Activated naive CD8-positive, alpha-beta T cell treated with anti-CD3 and anti-CD28 coated beads for 36 hours (primary cell): Measurements from ENCODE around the gene AMDHD1. TPM values are rescaled to one million over a fixed set of nuclear protein-coding genes. Genes with fewer than 3 reads are reported as not detected.

Experiments used
- DNase-seq: peaks from one replicate; pipeline ENCODE4 v3.0.0; 2021
- H3K27ac Mint-ChIP-seq: one replicate; pipeline ENCODE4 v1.8.0; 2022; ENCODE audit warnings: mild to moderate bottlenecking, moderate library complexity, mixed read lengths
- H3K27me3 Mint-ChIP-seq: one replicate; pipeline ENCODE4 v1.8.0; 2022; ENCODE audit warnings: mild to moderate bottlenecking, mixed read lengths
- H3K36me3 Mint-ChIP-seq: one replicate; pipeline ENCODE4 v1.8.0; 2021; ENCODE audit warnings: mild to moderate bottlenecking, mixed read lengths
- H3K4me1 Mint-ChIP-seq: one replicate; pipeline ENCODE4 v1.8.0; 2021; ENCODE audit warnings: mixed read lengths
- H3K4me3 Mint-ChIP-seq: one replicate; pipeline ENCODE4 v1.8.0; 2022; ENCODE audit warnings: mild to moderate bottlenecking, moderate library complexity, mixed read lengths
- H3K9me3 Mint-ChIP-seq: one replicate; pipeline ENCODE4 v1.8.0; 2022; ENCODE audit warnings: mixed read lengths
- total RNA-seq, 2 experiments: library from RNA; stranded (reverse); gene quantifications; one replicate each; pipeline ENCODE4 v1.2.3, GENCODE V29; 2021

Gene AMDHD1
- total RNA-seq, 2 experiments from 2014 or later = 1.4 to 1.5 TPM

DNA sequence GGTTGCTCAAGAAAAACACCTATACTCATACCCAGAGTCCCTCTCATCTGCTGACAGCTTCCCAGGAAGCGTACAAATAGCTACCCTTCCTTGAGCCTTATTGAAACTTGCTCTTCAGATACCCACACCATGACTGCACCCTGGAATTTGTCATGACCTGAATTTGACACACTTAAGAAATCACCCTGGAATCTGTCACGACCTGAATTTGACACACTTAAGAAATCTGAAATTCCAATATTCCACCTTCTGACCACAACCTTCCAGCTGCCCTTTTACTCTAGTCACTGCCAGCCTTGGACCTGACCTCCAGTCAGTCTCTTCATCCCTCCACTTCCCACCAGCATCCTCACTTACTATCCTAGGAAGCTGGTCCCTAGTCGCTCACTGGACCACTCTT lies 54.1 kb downstream of the AMDHD1 start:
- H3K9me3 Mint-ChIP-seq = no peaks in the 10 kb centered on the region
- H3K27ac Mint-ChIP-seq = no peak overlapping the region
- H3K4me3 Mint-ChIP-seq = no peak overlapping the region
- H3K36me3 Mint-ChIP-seq = peaks cover 2% of the 10 kb centered on the region
- no peak for DNase-seq
- H3K27me3 Mint-ChIP-seq = no peaks in the 10 kb centered on the region
- peaks cover 7% of the 10 kb centered on the region for H3K4me1 Mint-ChIP-seq

DNA sequence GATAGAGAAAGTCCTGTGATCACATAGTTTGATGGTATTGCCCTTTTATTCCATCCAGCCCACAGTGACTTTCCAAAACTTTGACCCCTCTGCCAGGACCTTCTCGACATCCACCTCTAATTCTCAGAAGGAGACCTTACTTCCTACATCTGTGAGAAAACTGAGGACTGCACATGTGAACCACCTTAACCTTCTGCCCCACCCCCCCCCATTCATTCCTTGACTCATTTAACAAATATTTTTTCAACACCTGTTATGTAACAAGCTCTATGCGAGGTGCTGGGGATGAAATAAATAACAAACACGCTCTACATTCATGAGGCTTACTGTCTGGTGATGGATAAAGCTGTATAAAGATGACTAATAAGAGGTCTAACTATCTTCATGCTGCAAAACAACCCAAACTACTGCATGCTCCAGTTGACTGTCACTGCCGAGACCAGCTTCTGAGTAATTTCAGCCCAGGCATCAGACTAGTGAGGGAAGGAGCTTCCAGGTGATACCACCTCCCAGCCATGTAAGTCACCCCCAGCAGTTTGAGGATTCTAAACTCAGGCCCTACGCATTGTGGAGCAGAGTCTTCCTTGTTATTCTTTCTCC lies 54.9 kb downstream of the AMDHD1 start:
- Mint-ChIP-seq H3K4me1 (peaks cover 7% of the 10 kb centered on the region), H3K9me3 (no peaks in the 10 kb centered on the region), H3K4me3 (no peak overlapping the region), H3K27ac (no peak overlapping the region), H3K27me3 (no peaks in the 10 kb centered on the region), H3K36me3 (peaks cover 4% of the 10 kb centered on the region)
- no peak for DNase-seq

DNA sequence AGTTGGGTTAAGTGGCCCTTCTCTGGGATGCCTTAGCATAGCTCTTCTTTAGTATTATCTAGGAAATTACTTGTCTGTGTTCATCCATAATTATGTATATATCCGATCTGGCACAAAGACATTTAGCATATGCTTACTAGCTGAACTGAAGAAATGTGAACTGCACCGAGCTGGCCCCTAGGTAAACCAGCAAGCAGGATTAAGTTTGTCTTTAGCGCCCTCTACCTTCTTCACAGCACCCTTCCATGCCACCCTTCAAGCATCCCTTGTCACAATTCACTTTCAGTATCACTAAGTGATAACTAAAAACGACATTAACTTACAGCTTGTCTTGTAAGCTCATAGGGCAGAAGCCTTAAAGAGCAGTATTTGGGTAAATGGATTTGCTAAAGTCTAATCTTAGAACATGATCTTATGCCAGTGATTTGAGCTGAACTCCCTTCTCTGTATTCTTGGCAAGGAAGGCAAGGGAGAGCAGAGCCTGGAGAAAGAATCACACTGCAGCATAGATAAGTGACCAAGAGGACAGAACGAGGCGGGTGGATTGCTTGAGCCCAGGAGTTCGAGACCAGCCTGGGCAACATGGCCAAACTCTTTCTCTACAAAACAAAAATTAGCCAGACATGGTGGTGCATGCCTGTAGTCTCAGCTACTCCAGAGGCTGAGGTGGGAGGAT lies 55.6 kb downstream of the AMDHD1 start:
- Mint-ChIP-seq H3K27ac (peak overlapping the region; percentile 12), H3K4me1 (peaks cover 7% of the 10 kb centered on the region), H3K4me3 (no peak overlapping the region), H3K9me3 (no peaks in the 10 kb centered on the region), H3K27me3 (no peaks in the 10 kb centered on the region), H3K36me3 (peaks cover 4% of the 10 kb centered on the region)
- DNase-seq = peak; percentile 30

DNA sequence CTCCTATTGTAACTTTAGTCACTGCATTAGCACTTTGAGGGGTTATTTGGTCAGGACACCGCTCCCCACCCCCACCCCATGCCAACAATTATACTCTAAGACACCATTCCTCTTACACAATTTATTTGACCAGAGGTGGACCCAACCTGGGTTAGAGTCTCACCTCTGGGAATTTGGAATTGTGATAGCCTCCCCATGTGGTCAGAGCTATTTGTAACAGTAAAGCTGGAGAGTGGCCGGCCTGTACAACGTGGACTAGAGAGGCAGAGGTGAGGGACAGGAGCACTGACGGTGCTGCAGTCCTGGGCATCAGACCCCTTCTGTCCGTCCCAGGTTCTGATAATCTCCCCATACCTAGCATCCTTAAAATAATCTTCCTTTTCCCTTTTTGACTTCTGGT lies 56.4 kb downstream of the AMDHD1 start:
- Mint-ChIP-seq H3K27ac (no peak overlapping the region), H3K9me3 (no peaks in the 10 kb centered on the region), H3K4me3 (no peak overlapping the region), H3K27me3 (no peaks in the 10 kb centered on the region), H3K4me1 (peaks cover 7% of the 10 kb centered on the region), H3K36me3 (peaks cover 4% of the 10 kb centered on the region)
- no peak for DNase-seq

DNA sequence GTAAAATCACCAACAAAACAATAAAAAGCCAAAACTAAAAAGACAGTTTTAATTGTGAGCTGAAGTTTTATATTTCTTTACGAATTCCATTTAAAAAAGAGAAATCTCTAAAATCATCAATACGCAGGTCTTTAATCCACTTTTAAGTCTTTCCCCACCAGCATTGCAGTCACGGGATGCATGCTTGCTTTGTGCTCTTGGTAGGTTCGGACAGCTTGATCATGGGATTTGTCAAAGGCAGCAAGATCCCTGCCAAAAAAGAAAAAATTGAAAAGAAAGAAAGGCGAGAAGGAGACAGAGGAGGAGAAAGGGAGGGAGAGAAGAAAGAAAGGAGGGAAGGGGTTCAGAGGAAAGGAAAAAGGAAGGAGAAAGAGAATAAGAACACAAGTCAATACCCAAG lies 57.7 kb downstream of the AMDHD1 start:
- Mint-ChIP-seq H3K9me3 (no peaks in the 10 kb centered on the region), H3K27me3 (no peaks in the 10 kb centered on the region), H3K36me3 (peaks cover 9% of the 10 kb centered on the region), H3K4me3 (no peak overlapping the region), H3K27ac (peak overlapping the region; percentile 14), H3K4me1 (peaks cover 7% of the 10 kb centered on the region)
- no peak for DNase-seq

DNA sequence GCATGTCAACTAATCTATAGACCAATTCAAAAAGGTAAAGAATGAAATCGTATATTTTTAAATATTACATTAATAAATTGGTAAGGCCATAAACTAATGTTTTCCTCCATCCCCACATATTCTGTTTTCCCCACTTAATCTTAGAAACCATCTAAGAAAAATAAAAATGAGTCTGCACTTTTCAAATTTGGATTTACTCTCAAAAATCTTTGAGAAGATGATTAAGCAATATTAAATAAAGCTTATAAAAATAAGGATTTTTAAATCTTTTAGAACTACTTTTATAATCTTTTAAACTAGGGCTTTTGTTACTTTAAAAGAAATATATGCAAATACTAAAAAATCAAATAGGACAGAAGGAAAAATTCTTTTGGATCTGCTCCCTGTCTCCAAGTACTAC lies 63.6 kb downstream of the AMDHD1 start:
- Mint-ChIP-seq H3K4me3 (no peak overlapping the region), H3K27me3 (no peaks in the 10 kb centered on the region), H3K4me1 (no peaks in the 10 kb centered on the region), H3K36me3 (peaks cover 9% of the 10 kb centered on the region), H3K27ac (no peak overlapping the region), H3K9me3 (no peaks in the 10 kb centered on the region)
- DNase-seq = no peak

DNA sequence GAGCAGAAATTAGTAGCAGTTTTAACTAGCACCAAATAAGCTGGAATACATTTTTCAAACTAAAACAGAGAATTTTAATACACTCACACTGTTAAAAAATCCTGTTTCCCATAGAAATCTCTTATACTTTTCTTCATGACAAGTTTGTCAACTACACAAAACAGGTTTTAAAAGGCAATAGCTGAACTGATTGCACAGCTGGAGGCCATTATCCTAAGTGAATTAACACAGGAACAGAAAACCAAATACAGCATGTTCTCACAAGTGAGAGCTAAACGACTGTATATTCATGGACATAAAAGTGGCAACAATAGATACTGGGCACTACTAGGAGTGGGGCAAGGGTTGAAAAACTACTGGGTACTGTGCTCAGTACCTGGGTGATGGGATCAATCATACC lies 64.6 kb downstream of the AMDHD1 start:
- Mint-ChIP-seq H3K27ac (no peak overlapping the region), H3K27me3 (no peaks in the 10 kb centered on the region), H3K9me3 (no peaks in the 10 kb centered on the region)

DNA sequence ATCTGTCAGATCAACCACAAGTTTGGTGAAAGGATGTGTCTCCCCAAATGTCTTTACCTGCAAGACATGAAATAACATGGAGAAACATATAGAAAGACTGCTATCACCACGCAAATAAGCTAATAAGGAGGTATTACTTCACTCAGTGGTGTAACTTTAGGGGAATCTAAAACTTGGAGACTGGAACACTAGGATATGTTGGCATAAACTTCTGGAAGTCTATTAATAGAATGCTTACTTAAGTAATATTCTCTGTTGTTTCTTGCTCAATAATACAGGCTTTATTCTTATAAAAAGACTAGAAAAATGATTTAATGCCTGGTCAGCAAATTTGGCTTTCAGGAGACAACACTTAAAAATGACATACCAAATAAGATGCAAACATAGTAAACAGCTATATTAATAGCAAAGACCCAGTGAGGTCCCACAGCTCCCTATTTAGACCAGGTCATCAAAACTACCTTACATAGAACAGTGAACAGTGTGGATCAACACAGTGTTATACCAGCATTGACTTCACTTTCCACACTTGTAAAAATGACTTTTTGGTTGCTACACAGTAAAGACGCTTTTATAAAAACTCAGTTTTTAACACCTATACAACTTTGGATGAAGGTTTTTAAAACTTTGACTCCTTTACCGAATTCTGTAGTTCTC lies 71.9 kb downstream of the AMDHD1 start:
- no peaks in the 10 kb centered on the region for H3K27me3 Mint-ChIP-seq
- no peak overlapping the region for H3K27ac Mint-ChIP-seq
- no peaks in the 10 kb centered on the region for H3K9me3 Mint-ChIP-seq
- peaks cover 14% of the 10 kb centered on the region for H3K36me3 Mint-ChIP-seq
- no peaks in the 10 kb centered on the region for H3K4me1 Mint-ChIP-seq
- no peak overlapping the region for H3K4me3 Mint-ChIP-seq
- no peak for DNase-seq

More for the DNA sequence above, 64.6 kb downstream of the AMDHD1 start:
- H3K36me3 Mint-ChIP-seq = peaks cover 12% of the 10 kb centered on the region
- H3K4me1 Mint-ChIP-seq = no peaks in the 10 kb centered on the region
- no peak overlapping the region for H3K4me3 Mint-ChIP-seq
- no peak for DNase-seq

DNA sequence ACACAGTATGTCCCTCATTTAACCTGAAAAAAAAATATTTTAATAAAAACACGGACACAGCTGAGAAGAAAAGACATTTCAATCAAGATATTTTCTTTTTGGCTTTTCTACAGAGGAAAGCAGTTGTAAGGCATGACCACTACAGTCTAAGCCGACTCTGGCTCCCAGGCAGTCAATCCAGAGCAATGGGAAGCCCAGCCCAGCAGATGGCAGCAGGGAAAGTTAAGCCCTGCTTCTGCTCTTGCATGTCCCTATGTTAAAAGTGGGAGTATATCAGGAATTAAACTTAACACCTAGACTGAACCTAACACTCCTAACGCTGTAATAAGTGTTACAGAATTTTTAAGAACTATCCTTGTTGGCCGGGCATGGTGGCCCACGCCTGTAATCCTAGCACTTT lies 72.5 kb downstream of the AMDHD1 start:
- Mint-ChIP-seq H3K27me3 (no peaks in the 10 kb centered on the region), H3K4me3 (no peak overlapping the region), H3K4me1 (no peaks in the 10 kb centered on the region), H3K9me3 (no peaks in the 10 kb centered on the region), H3K36me3 (peaks cover 14% of the 10 kb centered on the region), H3K27ac (no peak overlapping the region)
- no peak for DNase-seq

Other genes with a start within 250 kb of the AMDHD1 start
- not detected for gene NTN4, start 152.6 kb upstream of the AMDHD1 start, total RNA-seq
- 10 to 100 TPM; 54.9 to 57.9 TPM for gene SNRPF, start 84.4 kb upstream of the AMDHD1 start, total RNA-seq
- gene CCDC38, start 717 bp upstream of the AMDHD1 start, total RNA-seq = under 1 TPM; 0.16 TPM
- under 1 TPM; 0.56 to 0.58 TPM for gene HAL, start 53.0 kb downstream of the AMDHD1 start, total RNA-seq
- gene LTA4H, start 92.3 kb downstream of the AMDHD1 start, total RNA-seq = 10 to 100 TPM; 93.7 to 94.4 TPM